HG02884 (cell line): ENCODE data around the gene GSC.
"Not testable (repeated sequence)": the region's sequence is repeated elsewhere in the genome, so short reads cannot be mapped to it uniquely, and the experiment has no call there.

ENCODE experiments used
- ATAC-seq: cut with Tn5 transposase; IDR thresholded peaks from one replicate; pipeline ENCODE4 v1.9.1; 2021; ENCODE audit warnings: mild to moderate bottlenecking, moderate library complexity; ENCODE audit not compliant: unreplicated experiment

The GSC gene

GRCh38 chr14:94747739-94748138 lies 22.2 kb downstream of the GSC start:
- ATAC-seq, result no peak

- ATAC-seq, result not testable (repeated sequence)
Observed at GRCh38 chr14:94747153-94747552, 22.8 kb downstream of the GSC start.

DNA sequence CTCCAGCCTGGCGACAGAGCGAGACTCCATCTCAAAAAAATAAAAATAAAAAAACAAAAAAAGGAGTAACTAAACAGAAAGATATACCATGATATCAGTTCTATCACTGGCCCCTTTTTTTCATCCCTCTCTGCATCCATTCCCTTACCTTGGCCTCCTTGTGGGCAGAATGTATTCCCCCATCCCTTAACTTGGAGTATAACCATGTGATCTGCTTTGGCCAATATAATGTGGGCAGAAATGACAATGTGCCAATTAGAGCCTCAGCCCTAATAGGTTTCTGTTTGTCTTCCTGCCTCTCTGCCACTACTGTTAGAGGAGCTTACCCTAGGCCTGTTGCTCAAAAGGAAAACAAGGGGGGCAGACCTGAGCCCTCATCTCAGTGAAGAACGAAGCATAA lies 23.8 kb downstream of the GSC start:
- ATAC-seq, result no peak

DNA sequence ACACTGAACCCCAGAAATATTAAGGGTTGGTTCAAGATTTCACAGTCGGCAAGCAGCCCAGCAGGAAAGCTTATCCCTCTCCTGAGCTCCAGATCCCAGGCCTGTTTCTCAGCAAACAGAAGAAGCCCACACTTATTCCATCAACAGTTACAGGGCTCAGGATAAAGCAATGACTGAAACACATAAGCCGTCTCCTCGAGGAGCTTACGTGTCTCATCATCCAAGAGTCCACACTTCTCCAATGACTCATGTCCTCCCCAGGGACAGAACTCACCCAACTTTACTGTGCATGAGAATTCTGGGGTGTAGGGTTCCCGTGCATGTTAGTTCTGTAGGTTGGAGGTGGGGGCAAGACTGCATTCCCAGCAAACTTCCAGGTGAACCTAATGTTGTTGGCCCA lies 31.2 kb downstream of the GSC start:
- no peak for ATAC-seq

GRCh38 chr14:94738097-94738496 lies 31.8 kb downstream of the GSC start:
- no peak for ATAC-seq

DNA sequence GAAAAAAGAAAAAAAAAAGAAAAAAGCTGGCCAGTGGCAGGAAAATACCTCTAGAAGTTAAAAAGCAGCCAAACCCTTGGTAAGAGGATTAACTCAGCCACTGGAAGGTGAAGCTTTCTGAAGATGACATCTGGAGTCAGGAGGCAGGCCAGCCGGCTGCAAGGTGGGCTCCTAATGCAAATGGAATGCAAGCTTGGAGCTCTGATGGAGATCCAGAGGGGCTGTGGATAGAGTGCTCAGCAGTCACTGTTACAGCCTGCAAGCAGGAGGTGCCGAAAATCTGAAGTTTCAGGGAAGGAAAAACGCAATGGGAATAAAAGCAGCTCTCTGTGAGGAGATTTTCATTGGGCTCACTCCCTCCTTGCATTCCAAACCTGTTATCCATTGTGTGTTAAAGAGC lies 41.0 kb downstream of the GSC start:
- ATAC-seq, result no peak

- not testable (repeated sequence) for ATAC-seq
Observed at GRCh38 chr14:94728440-94728839, 41.5 kb downstream of the GSC start.

DNA sequence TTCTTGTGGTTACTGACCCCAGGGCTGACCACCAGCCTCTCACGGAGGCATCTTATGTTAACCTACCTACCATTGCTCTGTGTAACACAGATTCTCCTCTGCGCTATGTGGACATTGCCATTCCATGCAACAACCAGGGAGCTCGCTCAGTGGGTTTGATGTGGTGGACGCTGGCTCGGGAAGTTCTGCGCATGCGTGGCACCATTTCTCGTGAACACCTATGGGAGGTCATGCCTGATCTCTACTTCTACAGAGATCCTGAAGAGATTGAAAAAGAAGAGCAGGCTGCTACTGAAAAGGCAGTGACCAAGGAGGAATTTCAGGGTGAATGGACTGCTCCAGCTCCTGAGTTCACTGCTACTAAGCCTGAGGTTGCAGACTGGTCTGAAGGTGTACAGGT lies 43.3 kb downstream of the GSC start:
- not testable (repeated sequence) for ATAC-seq

DNA sequence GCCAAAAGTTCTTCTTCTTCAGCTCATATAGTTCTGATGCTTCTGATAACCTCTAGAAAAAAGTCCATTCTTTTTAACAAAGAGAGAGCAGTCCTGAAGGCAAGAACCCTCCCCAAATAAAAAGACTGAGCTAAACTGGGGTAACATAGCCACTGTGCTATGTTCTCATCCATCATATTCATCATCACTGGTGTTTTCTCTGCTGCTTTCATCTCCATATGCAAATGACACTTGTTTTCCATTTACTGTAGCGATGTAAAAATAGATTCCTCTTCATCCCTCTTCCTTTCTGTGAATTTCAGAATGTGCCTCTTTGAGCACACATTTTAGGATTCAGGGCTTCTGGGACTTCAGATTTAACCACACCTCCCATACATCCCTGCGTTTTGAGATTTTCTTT lies 44.9 kb downstream of the GSC start:
- ATAC-seq, result no peak

DNA sequence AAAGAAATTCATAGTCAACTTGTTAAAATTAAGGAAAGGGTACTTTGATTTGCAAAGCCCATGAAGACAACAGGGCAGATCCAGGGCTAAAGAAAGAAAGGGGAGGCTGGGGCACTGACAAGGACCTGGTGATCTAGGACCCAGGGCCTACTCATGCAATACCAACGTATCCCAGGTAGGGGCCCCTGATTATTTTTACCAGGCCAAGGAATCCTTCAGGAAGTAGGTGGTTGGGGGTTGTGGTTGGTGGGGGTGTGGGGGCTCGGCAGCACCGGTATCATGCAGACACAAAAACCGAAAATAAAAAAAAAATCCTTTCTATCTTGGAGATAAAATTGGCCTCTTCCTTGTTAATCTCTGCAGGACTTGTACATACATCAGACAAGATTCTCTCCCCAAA lies 47.5 kb downstream of the GSC start:
- ATAC-seq, result no peak
